Measurements from ENCODE around the gene ASTL. TPM values are rescaled to one million over a fixed set of nuclear protein-coding genes. Genes with fewer than 3 reads are reported as not detected.

The ASTL gene
- total RNA-seq, 1 donor from 2014 or later, result not detected

GRCh38 chr2:96152304-96153161 lies 14.2 kb upstream of the ASTL start:
- Histone ChIP-seq H2AFZ (replicated peaks) (peak overlapping the region; percentile 41), H3F3A (ENCODE audit: low read depth) (peaks cover 6% of the 10 kb centered on the region), H3K27me3 (no peaks in the 10 kb centered on the region), H3K4me1 (peaks cover 24% of the 10 kb centered on the region), H3K9ac (no peak overlapping the region), H3K4me3 (no peak overlapping the region), H3K27ac (no peak overlapping the region), H3K79me2 (ENCODE audit: low read depth) (no peaks in the 10 kb centered on the region), H3K36me3 (no peaks in the 10 kb centered on the region), H3K4me2 (peak overlapping the region; percentile 38), H4K20me1 (ENCODE audit: low read depth) (no peaks in the 10 kb centered on the region), H3K9me3 (ENCODE audit: low read depth) (no peaks in the 10 kb centered on the region)
- H3K36me3 Mint-ChIP-seq, result no peaks in the 10 kb centered on the region
- H3K4me3 Mint-ChIP-seq, result peak overlapping the region; percentile 4
- no peak for TF ChIP-seq CTCF (IDR thresholded peaks at IDR 0.05)
- no peak for TF ChIP-seq EZH2 (IDR thresholded peaks at IDR 0.05)
- no peak for TF ChIP-seq EZH2phosphoT487 (IDR thresholded peaks at IDR 0.05)
- peaks cover 46% of the 10 kb centered on the region for H3K4me1 Mint-ChIP-seq
- no peaks in the 10 kb centered on the region for H3K9me3 Mint-ChIP-seq
- peak; percentile 67 for DNase-seq (ENCODE audit: low spot score)
- H3K27ac Mint-ChIP-seq, result peak overlapping the region; percentile 74
- H3K27me3 Mint-ChIP-seq (ENCODE audit: insufficient read depth, low read depth), result peaks cover 9% of the 10 kb centered on the region

GRCh38 chr2:96151595-96152303 lies 13.4 kb upstream of the ASTL start:
- peak overlapping the region; percentile 57 for H3K27ac Mint-ChIP-seq
- peak overlapping the region; percentile 4 for H3K4me3 Mint-ChIP-seq
- H3K9me3 ChIP-seq (ENCODE audit: low read depth), result no peaks in the 10 kb centered on the region

More at GRCh38 chr2:96151595-96152303, 13.4 kb upstream of the ASTL start:
- Mint-ChIP-seq H3K36me3 (no peaks in the 10 kb centered on the region), H3K4me1 (peaks cover 50% of the 10 kb centered on the region), H3K27me3 (ENCODE audit: insufficient read depth, low read depth) (peaks cover 12% of the 10 kb centered on the region), H3K9me3 (no peaks in the 10 kb centered on the region)
- no peak overlapping the region for H3K9ac ChIP-seq
- peak overlapping the region; percentile 38 for H3K4me2 ChIP-seq
- peaks cover 7% of the 10 kb centered on the region for H3K27me3 ChIP-seq
- H3K27ac ChIP-seq, result no peak overlapping the region
- no peaks in the 10 kb centered on the region for H3K36me3 ChIP-seq
- no peak overlapping the region for H3K4me3 ChIP-seq
- no peaks in the 10 kb centered on the region for H3K79me2 ChIP-seq (ENCODE audit: low read depth)
- DNase-seq (ENCODE audit: low spot score), result no peak
- H3F3A ChIP-seq (ENCODE audit: low read depth), result peaks cover 6% of the 10 kb centered on the region
- TF ChIP-seq CTCF (IDR thresholded peaks at IDR 0.05) (no peak), EZH2 (IDR thresholded peaks at IDR 0.05) (no peak), EZH2phosphoT487 (IDR thresholded peaks at IDR 0.05) (no peak)
- no peaks in the 10 kb centered on the region for H4K20me1 ChIP-seq (ENCODE audit: low read depth)
- H3K4me1 ChIP-seq, result peaks cover 24% of the 10 kb centered on the region
- H2AFZ ChIP-seq (replicated peaks), result peak overlapping the region; percentile 41

All from neural progenitor cell (in vitro differentiated cells).